ENCODE measurements around the gene MTLN. TPM values are rescaled to one million over a fixed set of nuclear protein-coding genes. Genes with fewer than 3 reads are reported as not detected.
A peak's percentile ranks its signal among the peaks of the same experiment; 100 is the strongest.
"Not testable (repeated sequence)": the region's sequence is repeated elsewhere in the genome, so short reads cannot be mapped to it uniquely, and the experiment has no call there.

The MTLN gene
- total RNA-seq, 1 donor from 2014 or later: 9.9 TPM

DNA sequence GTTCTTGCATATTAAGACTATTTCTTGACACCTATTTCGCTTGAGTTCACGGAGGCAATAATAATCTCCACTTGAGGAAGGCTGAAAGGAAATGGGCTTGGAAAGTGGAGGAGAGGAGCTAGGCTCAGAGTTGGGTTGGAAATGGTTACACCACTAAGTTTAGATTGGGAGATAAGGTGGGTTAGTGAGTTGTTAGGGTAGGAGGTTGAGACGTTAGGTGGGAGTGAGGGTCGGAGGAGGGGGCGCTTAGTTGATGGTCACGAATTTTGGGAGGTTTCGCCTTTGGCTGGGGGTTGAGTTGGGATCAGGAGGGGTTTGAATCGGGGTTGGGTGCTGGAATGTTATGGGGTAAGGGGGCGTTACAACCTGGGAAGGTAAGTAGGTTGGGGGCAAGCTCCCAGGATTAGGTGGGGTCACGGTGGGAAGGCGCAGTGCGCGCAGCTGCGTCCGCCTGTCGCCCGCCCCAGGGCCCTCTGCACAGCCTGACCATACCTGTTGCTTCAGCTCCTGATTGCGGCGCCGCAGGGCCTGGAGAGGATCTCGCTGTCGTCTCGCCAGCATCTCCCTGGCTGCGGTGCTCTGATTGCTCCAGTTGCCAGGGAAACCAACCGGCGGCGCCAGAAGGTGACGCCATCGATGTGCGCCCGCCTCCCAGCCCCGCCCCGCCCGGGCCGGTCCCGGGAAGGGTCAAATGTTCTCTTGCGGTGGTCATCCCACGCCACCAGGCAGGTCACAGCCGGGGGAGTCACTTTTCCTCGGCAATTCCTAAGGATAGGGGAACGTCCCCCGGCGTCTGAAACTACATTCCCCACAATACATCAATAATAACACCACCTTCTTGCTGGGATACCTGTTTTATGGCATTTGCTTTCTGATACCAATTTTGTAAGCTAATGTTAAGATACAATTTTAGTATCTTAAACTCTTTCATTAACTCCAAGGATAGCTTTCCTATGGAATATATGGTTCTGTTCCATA lies 7.7 kb downstream of the MTLN start, which contains the start of gene NPHP1:
Gene NPHP1, minus strand, starts transcription at position 606 of the 978 bp plus-strand sequence. Its CDS starts 45 bp downstream, at position 561.
- H3K27ac Mint-ChIP-seq: peak within 1 kb of the TSS; percentile 67
- peak; percentile 94 for DNase-seq (ENCODE audit: low spot score)
- Histone ChIP-seq H3K4me2 (peak within 1 kb of the TSS; percentile 89), H3K9me3 (ENCODE audit: low read depth) (no peaks in the 10 kb centered on the region), H3K4me1 (peaks cover 5% of the 10 kb centered on the region), H3K27me3 (no peaks in the 10 kb centered on the region), H3K9ac (peak within 1 kb of the TSS; percentile 29), H3K27ac (no peak within 1 kb of the TSS), H3K79me2 (ENCODE audit: low read depth) (no peaks in the 10 kb centered on the region), H4K20me1 (ENCODE audit: low read depth) (no peaks in the 10 kb centered on the region), H3F3A (ENCODE audit: low read depth) (peaks cover 9% of the 10 kb centered on the region), H3K4me3 (peak within 1 kb of the TSS; percentile 70), H3K36me3 (no peaks in the 10 kb centered on the region), H2AFZ (replicated peaks) (peak within 1 kb of the TSS; percentile 93)
- TF ChIP-seq EZH2 (IDR thresholded peaks at IDR 0.05): no peak
- peak within 1 kb of the TSS; percentile 95 for H3K4me3 Mint-ChIP-seq
- H3K4me1 Mint-ChIP-seq: peaks cover 12% of the 10 kb centered on the region
- no peaks in the 10 kb centered on the region for H3K36me3 Mint-ChIP-seq
- no peaks in the 10 kb centered on the region for H3K27me3 Mint-ChIP-seq (ENCODE audit: insufficient read depth, low read depth)
- H3K9me3 Mint-ChIP-seq: no peaks in the 10 kb centered on the region

DNA sequence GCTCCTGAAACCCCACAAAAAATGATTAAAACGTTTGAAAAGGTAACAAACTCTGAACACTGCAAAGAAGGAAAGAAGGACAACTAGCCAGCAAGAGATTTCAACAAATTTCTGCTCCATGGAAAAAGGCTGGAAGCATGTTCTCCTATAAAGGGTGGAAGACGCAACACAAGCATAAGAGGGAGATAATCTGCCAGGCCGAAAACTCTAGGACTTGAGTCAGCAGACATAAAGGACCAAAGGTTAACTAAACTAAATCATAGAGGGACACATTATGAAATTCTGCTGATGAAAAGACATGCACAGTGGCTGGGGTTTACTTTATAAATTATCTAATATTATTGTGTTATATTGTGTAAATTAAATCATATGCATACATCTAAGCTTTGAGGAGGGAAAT lies 14.3 kb downstream of the MTLN start:
- Histone ChIP-seq H3K4me2 (no peak overlapping the region), H3K9ac (no peak overlapping the region), H3K4me1 (peaks cover 8% of the 10 kb centered on the region), H2AFZ (replicated peaks) (no peak overlapping the region), H3F3A (ENCODE audit: low read depth) (no peaks in the 10 kb centered on the region), H3K27me3 (no peaks in the 10 kb centered on the region), H3K36me3 (no peaks in the 10 kb centered on the region), H3K27ac (no peak overlapping the region), H3K79me2 (ENCODE audit: low read depth) (no peaks in the 10 kb centered on the region), H3K4me3 (no peak overlapping the region), H4K20me1 (ENCODE audit: low read depth) (no peaks in the 10 kb centered on the region), H3K9me3 (ENCODE audit: low read depth) (no peaks in the 10 kb centered on the region)
- TF ChIP-seq EZH2phosphoT487 (IDR thresholded peaks at IDR 0.05): no peak
- no peak for TF ChIP-seq EZH2 (IDR thresholded peaks at IDR 0.05)
- TF ChIP-seq, protein P1, sequence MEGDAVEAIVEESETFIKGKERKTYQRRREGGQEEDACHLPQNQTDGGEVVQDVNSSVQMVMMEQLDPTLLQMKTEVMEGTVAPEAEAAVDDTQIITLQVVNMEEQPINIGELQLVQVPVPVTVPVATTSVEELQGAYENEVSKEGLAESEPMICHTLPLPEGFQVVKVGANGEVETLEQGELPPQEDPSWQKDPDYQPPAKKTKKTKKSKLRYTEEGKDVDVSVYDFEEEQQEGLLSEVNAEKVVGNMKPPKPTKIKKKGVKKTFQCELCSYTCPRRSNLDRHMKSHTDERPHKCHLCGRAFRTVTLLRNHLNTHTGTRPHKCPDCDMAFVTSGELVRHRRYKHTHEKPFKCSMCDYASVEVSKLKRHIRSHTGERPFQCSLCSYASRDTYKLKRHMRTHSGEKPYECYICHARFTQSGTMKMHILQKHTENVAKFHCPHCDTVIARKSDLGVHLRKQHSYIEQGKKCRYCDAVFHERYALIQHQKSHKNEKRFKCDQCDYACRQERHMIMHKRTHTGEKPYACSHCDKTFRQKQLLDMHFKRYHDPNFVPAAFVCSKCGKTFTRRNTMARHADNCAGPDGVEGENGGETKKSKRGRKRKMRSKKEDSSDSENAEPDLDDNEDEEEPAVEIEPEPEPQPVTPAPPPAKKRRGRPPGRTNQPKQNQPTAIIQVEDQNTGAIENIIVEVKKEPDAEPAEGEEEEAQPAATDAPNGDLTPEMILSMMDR (IDR thresholded peaks at IDR 0.05): no peak
- H3K27me3 Mint-ChIP-seq (ENCODE audit: insufficient read depth, low read depth): no peaks in the 10 kb centered on the region
- no peaks in the 10 kb centered on the region for H3K9me3 Mint-ChIP-seq
- H3K4me3 Mint-ChIP-seq: no peak overlapping the region
- no peaks in the 10 kb centered on the region for H3K4me1 Mint-ChIP-seq
- peaks cover 2% of the 10 kb centered on the region for H3K36me3 Mint-ChIP-seq
- no peak overlapping the region for H3K27ac Mint-ChIP-seq
- DNase-seq (ENCODE audit: low spot score): no peak

DNA sequence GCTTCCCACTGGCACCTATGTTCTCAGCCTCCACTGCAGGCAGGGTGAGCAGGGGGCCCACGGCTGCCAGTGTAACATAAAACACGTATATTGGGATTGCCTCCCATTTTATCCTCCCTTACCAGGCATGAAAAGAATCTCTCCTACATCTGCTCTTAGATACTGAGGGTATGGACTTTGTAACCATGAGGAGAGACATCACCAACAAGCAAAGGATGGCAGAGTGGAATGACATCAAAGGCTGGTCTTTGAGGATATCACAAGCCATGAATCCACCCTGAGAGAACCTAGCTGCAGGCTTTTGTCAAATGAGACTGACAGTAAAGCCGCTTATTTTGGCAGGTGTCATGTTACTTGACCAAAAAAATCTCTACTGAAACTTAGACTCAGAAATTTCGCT lies 14.9 kb downstream of the MTLN start:
- Mint-ChIP-seq H3K4me1 (no peaks in the 10 kb centered on the region), H3K9me3 (no peaks in the 10 kb centered on the region), H3K4me3 (no peak overlapping the region), H3K36me3 (peaks cover 2% of the 10 kb centered on the region), H3K27ac (no peak overlapping the region), H3K27me3 (ENCODE audit: insufficient read depth, low read depth) (no peaks in the 10 kb centered on the region)
- H3K4me1 ChIP-seq: peaks cover 8% of the 10 kb centered on the region
- no peak for TF ChIP-seq EZH2 (IDR thresholded peaks at IDR 0.05)
- TF ChIP-seq, protein P1 (IDR thresholded peaks at IDR 0.05): no peak
- H3K9ac ChIP-seq: no peak overlapping the region
- H3K4me3 ChIP-seq: no peak overlapping the region
- no peaks in the 10 kb centered on the region for H3F3A ChIP-seq (ENCODE audit: low read depth)
- no peak overlapping the region for H3K27ac ChIP-seq
- H3K4me2 ChIP-seq: no peak overlapping the region
- DNase-seq (ENCODE audit: low spot score): no peak
- H3K79me2 ChIP-seq (ENCODE audit: low read depth): no peaks in the 10 kb centered on the region
- no peaks in the 10 kb centered on the region for H4K20me1 ChIP-seq (ENCODE audit: low read depth)
- no peaks in the 10 kb centered on the region for H3K36me3 ChIP-seq
- no peaks in the 10 kb centered on the region for H3K9me3 ChIP-seq (ENCODE audit: low read depth)
- no peaks in the 10 kb centered on the region for H3K27me3 ChIP-seq
- H2AFZ ChIP-seq (replicated peaks): no peak overlapping the region

DNA sequence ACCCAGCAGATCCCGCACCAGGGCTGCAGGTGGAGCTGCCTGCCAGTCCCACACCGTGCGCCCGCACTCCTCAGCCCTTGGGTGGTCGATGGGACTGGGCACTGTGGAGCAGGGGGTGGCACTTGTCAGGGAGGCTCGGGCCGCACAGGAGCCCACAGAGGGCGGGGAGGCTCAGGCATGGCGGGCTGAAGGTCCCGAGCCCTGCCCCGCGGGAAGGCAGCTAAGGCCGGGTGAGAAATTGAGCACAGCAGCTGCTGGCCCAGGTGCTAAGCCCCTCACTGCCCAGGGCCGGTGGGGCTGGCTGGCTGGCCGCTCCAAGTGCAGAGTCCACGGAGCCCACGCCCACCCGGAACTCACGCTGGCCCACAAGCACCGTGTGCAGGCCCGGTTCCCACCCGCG lies 22.2 kb downstream of the MTLN start:
- not testable (repeated sequence) for H3K27ac Mint-ChIP-seq; DNase-seq (ENCODE audit: low spot score); H4K20me1 ChIP-seq (ENCODE audit: low read depth); H3K27ac ChIP-seq; H3K27me3 Mint-ChIP-seq (ENCODE audit: insufficient read depth, low read depth); H3K4me1 Mint-ChIP-seq; H3K79me2 ChIP-seq (ENCODE audit: low read depth); H2AFZ ChIP-seq (replicated peaks); H3K27me3 ChIP-seq; H3F3A ChIP-seq (ENCODE audit: low read depth); H3K4me3 ChIP-seq; H3K36me3 ChIP-seq; H3K4me3 Mint-ChIP-seq; H3K9me3 ChIP-seq (ENCODE audit: low read depth); H3K4me2 ChIP-seq; H3K9ac ChIP-seq; H3K4me1 ChIP-seq
- peaks cover 18% of the 10 kb centered on the region for H3K9me3 Mint-ChIP-seq
- H3K36me3 Mint-ChIP-seq: peaks cover 29% of the 10 kb centered on the region
